Gastrocnemius medialis (tissue), 4 donors: ENCODE data around the gene PLEKHG3.

Source experiments
- POLR2A ChIP-seq, 2 donors: fragments of 450-650 bp; IDR thresholded peaks; one replicate each; pipeline ENCODE4 v1.6.1; 2017; ENCODE audit warnings: antibody characterized with exemption in 2 of 2, mild to moderate bottlenecking in 2 of 2, moderate library complexity in 2 of 2
- TF ChIP-seq, protein P1 (sequence below), 5 experiments: fragments of 450-650 bp in 3 of 5; fragments of 200-600 bp in 2 of 5; sonication (generic) in 2 of 5; IDR thresholded peaks in 4 of 5; conservative IDR thresholded peaks in 1 of 5; 1 replicate in 4 of 5; 2 replicates in 1 of 5; pipeline ENCODE4 v1.5.1; 2016 to 2019; ENCODE audit warnings: antibody characterized with exemption in 5 of 5, mild to moderate bottlenecking in 3 of 5, moderate library complexity in 3 of 5

DNA sequence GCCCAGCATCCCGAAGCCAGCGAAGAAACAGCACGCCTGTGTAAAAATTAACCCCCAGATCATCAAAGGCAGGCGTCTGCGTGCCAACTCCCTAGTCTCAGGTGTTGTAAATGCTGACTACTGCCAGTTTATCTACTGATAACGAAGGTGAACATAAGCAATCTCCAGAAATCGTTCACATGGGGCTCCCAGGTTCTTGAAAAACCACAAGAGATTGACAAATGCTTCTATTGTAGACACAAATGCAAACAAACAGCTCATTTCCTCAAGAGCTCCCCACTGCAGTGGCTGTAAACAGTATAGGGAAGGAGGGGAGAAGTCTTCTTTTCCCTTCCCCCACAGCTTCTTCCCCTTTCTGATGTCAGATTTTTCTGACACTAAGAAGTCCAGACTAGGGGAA lies 5.3 kb upstream of the PLEKHG3 start:
- TF ChIP-seq, protein P1, sequence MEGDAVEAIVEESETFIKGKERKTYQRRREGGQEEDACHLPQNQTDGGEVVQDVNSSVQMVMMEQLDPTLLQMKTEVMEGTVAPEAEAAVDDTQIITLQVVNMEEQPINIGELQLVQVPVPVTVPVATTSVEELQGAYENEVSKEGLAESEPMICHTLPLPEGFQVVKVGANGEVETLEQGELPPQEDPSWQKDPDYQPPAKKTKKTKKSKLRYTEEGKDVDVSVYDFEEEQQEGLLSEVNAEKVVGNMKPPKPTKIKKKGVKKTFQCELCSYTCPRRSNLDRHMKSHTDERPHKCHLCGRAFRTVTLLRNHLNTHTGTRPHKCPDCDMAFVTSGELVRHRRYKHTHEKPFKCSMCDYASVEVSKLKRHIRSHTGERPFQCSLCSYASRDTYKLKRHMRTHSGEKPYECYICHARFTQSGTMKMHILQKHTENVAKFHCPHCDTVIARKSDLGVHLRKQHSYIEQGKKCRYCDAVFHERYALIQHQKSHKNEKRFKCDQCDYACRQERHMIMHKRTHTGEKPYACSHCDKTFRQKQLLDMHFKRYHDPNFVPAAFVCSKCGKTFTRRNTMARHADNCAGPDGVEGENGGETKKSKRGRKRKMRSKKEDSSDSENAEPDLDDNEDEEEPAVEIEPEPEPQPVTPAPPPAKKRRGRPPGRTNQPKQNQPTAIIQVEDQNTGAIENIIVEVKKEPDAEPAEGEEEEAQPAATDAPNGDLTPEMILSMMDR (IDR thresholded peaks at IDR 0.05 in 4 of 5, conservative IDR thresholded peaks at IDR 0.05 in 1 of 5): no peak
- no peak for TF ChIP-seq POLR2A (IDR thresholded peaks at IDR 0.05)
